HG02981 (cell line): ENCODE results near the gene MARCHF6.

Experiments
- ATAC-seq: cut with Tn5 transposase; IDR thresholded peaks from one replicate; pipeline ENCODE4 v1.9.1; 2021; ENCODE audit warnings: mild to moderate bottlenecking, moderate library complexity; ENCODE audit not compliant: unreplicated experiment

MARCHF6 gene

DNA sequence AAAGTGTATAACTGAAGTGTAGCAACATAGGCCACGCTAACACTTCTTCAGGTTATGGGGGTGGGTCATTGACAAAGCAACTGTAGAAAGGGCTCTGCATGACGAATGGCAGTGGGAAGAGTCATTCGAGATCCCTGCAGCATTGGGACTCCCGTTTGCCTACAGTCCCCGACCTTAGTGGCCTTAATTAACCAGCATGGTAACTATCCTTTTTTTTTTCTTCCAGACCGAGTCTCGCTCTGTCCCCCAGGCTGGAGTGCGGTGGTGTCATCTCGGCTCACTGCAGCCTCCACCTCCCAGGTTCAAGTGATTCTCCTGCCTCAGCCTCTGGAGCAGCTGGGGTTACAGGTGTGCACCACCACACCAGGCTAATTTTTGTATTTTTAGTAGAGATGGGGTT lies 31.6 kb upstream of the MARCHF6 start:
- ATAC-seq, result no peak

DNA sequence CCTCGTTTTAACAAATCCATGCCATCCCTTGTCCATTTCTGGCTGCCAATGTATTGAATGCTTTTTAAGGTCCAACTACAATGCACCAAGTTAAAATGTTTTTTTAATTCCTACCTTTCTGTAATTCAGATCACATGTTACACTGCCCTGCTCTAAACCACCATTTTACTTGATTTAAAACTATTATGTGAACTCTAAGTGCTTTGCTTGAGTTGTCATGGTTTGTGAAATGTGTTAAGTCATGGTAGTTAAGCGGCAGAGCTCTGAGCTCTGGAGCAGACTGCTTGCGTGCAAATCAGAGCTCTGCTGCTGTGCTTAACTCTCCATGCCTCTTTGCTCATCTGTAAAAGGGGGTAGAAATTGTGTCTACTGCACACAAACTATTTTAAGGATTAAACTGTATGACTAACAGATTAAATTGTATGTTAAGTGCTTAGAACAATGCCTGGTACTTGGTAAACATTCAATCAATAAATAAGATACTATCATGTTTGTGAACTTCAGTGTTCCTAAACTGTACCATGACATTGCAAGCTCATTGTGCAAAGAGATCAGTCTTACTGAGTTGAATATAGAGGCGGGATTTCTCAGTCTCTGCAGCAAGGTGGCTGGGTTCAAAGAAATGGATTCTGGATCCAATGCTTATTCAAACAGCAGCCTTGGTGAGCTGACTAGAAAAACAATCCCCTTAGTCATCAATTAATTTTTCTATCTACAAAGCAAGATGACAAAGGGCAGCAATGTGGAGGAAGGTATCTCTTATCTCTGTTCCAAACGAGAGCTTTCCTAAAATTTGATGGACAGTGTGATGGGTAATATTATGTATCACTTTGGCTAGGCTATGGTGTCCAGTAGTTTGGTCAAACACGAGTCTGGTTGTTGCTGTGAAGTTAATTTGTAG lies 29.7 kb upstream of the MARCHF6 start:
- no peak for ATAC-seq

DNA sequence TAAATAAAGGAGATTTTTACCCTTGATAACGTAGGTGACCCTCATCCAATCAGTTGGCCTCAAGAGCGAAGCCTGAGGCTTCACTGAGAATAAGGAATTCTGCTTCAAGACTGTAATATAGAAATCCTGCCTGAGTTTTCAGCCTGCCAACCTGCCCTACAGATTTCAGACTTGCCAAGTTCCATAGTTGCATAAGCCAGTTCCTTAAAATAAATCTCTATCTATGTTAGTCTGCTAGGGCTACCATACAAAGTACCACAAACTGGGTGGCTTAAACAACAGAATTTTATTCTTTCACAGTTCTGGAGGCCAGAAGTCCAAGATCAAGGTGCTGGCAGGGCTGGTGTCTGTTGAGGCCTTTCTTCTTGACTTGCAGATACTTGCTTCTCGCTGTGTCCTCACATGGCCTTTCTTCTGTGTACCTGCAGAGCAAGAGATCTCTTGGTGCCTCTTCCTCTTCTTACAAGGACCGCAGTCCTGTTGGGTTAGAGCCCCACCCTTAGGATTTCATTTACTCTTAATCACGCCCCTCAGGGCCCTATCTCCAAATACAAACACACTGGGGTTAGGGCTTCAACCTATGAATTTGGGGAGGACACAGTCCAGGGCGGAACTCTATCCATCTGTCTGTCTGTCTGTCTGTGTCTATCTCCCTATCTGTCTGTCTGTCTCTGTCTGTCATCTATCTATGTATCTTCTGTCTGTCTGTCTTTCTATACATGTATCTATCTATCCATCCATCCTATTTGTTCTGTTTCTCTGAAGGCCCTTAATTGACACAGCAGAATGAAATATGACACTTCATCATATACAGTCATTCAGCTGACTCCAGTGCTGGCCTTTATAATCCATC lies 28.8 kb upstream of the MARCHF6 start:
- no peak for ATAC-seq

DNA sequence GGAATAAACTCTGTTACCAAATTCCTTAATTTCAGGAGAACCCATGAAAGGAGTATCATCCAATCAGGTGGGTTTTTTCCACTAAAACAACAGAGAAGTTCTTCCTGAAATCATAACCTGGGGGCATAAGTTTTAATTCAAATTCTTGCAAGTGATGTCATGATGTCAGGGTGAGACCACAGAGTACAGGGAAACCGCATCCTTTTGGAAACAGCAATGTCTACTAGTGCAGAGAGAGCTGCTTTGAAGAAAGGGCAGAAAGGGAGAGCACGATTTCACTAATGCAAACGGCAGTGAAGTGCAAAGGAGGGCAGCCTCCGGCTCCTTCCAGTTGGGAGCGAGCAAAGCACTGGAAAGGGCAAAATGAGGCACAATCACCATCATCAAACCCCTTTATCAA lies 25.2 kb upstream of the MARCHF6 start:
- ATAC-seq, result no peak

DNA sequence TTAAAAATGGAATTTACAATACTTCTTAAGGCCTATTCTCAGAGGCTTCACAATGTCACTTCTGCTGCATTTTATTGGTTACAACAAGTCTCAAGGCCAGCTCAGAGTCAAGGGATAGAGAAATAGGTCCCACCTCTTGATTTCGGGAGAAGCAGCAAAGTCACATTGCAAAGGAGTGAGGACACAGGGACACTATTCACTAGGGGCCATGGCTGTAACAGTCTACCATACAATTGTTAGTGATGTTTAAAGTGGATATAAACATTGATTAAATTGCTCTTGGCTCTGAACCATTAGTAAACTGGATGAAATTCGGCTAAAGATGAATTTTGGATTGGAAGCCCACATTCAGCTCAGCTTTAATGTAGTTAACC lies 24.1 kb upstream of the MARCHF6 start:
- no peak for ATAC-seq

DNA sequence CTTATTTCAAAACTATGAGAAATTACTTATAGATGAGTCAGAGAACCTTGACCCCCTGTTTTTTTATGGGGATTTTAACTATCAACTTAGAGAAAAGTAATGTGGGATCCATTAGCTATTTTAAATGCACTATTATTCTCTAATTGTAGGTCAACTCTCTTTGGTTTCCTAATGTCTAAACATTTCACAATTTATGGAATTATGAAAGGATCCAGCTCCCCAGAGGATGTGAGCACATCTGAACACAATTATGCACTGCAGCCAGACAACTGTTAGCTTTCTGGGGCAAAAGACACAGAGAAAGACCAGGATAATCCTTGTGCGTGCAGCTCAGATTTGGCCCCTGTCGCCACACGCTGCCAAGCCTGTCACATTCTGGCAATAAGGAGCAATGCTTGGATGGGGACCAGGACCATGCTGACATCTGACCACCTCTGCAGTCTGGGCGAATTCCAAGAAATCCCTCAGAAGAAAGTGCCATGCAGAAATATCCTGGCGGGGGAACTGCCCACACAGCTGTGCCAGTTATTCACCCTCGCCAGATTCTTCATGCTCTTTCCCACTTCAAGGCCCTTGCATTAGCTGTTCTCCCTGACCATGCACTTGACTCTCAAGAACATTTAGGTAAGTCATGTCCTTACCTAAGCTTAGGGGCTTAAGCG lies 23.5 kb upstream of the MARCHF6 start:
- no peak for ATAC-seq

DNA sequence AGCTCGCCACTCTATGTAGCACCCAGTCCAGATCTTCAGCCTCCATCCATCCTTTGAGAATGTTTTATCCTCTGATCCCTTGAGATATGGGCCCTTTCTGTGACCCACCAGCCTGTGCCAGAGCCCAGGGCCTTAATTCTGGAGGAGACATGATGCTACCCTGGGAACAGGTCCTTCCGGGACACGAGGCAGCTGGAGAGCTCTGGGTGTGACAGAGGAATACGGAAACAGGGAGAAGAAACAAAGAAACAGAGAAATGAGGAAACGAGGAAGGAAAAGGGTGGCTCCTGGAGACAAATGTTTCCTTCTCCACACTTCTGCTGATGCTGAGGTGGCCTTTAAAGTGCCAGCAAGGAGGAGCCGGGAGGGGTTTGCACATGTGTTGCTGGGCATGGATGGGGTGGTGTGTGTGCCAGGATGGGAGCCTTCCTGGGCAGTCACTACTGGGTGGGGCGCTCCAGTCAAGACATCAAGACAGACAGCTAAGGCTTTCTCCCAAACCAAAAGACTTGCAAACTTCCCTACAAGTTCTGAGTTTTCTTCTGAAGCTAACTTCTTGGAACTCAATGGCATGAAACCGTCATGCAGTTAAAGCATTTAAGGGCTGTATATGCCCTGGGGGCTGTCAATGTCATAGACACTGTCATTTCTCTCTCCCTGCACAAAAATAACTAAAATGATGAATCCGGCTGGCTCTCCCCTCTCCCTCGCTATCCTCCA lies 22.8 kb upstream of the MARCHF6 start:
- no peak for ATAC-seq

DNA sequence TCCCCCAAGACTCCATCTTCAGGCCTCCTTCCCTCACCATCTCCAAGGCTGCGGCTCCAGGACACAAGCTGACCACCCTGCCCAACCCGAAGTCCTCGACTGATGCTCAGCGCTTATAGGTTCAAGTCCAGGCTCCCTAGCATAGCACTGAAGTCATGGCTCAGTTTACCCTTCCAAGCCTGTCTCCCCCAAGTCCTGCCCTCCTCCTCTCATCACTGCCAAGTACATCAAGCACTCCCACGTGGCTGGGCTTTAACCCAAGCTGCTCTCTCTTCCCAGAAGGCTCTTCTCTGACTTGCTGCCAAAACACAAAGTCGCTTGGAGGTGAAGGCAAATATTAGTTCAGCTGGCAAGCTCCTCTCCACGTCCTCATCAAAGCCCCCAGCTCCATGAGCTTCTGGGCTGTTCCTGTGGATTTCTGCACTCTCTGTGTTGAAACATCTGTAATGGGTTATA lies 22.1 kb upstream of the MARCHF6 start:
- no peak for ATAC-seq

DNA sequence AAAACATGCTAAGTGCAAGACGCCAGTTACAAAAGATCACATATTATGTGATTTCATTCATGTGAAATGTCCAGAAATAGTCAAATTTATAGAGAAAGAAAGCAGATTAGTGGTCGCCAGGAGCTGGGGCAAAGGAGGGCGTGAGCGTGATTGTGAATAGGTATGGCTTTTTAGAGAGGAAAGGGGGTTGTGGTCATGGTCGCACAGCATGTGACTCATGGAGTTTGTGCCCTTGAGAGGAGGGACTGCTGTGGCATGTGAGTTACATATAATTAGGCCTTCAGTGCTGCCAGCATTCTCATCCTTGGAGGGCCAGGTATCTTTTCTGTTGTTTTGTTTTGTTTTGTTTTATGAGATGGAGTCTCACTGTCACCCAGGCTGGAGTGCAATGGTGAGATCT lies 21.2 kb upstream of the MARCHF6 start:
- no peak for ATAC-seq

DNA sequence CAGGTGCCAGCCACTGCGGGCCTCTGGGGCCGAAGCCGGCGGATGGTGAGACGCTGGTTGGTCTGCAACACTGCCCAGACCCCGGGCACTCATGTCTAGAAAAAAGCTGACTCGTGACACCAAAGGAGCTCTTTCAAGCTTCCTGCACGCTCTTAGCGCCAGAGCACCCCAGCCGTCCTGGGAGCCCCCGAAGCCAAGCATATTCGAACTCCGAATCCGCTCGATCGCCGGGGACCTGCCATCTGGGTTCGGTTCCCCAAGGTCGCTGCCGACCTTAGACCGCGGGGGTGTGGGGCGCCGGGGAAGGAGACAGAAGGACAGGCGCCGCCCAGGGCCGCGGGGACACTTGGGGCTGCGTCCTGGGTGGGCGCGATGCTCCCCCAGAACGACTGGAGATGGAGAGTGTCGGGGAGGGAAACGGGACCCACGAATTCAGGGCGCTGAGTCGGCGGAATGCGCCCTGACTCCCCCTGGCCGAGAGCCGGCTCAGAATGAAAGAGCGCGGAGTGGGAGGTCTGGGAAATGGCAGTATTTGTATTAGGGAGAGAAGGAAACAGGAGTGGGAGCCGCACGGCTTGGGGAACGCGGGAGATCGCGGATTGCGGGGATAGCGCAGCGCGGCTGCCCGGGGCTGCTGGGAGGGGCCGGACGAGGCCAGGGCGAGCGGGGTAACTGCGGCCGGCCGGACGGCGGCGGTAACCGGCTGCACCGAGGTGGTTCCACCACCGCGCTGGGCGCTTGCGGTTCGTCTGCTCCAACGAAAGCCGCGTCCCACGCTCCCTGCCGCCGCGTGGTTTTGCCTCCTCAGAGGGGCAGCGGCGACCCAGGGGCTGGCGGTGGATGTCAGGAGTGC lies 20.1 kb upstream of the MARCHF6 start:
- no peak for ATAC-seq

DNA sequence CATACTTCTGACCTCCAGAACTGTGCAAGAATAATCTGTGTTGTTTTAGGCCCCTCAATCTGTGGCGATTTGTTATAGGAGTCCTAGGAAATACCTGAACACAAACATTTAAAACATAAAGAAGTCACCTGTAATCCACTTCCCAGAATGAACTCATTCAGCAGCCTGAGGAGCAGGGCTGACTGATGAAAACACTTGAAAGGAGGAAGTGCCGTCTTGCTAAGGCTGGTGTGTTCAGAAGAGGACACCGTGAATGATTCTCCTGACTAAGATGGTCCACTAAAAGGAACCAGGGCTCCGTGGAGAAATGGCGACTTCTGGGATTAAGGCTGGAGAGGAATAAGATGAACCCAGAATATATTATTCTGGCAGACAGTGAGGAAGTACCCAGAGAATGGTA lies 18.7 kb upstream of the MARCHF6 start:
- ATAC-seq, result no peak

DNA sequence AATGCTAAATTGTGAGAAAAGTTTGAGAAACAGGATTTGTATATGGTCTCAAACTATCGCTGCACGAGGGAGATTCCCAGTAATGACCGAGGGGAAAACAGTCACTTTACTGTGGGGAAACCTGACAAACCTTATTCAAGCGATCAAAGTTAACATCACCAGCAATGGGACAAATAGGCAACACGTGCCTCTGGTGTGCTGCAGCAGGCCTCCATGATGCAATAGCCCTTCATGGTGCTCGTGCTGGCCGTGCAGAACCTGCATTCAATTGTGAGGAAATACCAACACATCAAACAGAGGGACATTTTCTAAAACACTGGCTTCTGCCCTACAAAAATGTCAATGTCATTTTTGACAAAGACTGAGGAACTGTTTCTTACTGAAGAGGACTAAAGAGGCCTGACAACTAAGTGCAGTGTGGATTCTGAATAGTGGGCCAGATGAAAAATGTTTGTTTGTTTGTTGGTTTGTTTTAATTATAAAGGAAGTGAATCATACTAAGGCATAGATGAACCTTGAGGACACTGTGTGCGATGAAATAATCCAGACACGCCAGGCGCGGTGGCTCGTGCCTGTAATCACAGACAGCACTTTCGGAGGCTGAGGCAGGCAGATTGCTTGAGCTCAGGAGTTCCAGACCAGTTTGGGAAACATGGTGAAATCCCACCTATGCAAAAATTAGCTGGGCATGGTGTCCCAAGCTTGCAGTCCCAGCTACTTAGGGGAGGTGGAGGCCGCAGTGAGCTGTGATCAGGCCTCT lies 17.6 kb upstream of the MARCHF6 start:
- no peak for ATAC-seq

DNA sequence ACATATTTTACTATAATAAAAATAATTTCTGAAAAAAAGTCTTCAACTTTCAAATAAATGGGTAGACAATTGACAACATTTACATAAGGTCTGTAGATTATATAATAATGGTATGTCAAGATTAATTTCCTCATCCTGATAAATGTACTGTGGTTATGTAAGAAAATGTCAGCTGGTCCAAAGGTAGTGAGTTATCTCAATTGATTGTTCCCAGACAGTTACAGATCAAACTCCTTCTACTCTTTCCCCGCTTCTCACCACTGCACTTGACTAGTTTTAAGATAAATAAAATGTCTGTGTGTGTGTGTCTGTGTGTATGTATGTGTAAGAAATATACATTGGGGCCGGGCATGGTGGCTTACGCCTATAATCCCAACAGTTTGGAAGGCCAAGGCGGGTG lies 16.4 kb upstream of the MARCHF6 start:
- no peak for ATAC-seq

DNA sequence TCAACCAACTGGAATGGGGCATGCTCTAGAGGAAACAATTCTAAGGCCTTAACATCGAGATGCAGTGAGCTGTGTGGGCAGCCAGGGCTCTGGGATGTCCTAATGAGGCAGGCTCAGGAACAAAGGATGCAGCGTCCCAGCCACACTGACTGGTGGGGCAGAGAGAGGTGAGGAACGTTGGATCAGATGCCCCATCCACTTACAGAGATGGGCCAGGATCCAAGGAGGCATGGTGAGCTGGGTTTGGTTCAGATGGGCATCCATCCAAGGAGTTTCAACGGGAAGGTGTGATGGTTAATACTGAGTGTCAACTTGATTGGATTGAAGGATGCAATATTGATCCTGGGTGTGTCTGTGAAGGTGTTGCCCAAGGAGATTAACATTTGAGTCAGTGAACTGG lies 15.5 kb upstream of the MARCHF6 start:
- ATAC-seq, result no peak

DNA sequence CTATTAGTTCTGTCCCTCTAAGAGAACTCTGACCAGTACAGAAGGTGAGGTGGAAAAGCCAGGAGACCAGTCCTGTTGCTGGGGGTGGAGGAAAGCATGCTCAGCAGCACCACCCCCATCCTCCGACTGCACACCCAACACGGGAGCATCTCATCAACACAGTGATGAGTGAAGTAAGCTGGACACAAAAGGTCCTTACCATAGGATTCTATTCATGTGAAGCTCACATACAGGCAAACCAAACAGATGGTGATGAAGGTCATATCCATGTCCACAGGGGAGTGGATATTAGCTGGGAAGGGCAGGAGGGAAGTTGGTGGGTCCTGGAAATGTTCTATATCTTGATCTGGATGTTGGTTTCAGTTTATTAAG lies 14.8 kb upstream of the MARCHF6 start:
- no peak for ATAC-seq

DNA sequence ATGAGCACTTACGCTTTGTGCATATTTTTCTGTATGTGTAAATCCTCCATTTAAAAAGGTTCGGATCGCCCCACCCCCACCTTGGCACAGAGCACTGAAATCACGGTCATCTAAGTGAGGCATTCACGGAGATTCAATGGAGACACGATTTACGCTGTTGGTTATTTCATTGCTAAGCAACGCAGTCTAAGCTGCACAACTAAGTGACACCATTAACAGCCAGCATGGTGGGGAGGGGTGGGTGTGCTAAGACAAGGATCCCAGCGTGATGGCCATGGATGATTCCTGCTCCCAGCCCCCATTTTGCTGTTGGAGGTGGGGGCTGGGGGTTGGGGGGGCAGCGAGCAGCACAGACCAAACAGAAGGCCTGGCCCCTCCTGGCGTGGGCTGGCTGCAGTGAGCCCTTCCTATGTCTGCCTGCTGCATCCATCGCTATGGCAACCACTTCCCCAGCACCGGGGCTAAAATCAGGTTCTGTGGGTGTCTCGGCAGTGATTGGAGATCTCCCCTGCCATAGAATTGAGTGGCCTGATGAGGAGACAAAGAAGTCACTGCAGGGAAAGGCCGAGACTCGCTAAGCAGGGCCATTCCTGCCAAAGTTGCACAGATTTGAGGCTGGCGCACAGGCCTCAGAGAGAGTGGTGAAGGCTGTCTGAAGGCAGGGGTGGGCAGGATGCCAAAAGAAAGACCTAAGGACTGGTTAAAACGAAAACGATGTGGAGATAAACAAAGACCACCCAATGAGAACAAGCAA lies 14.3 kb upstream of the MARCHF6 start:
- no peak for ATAC-seq

DNA sequence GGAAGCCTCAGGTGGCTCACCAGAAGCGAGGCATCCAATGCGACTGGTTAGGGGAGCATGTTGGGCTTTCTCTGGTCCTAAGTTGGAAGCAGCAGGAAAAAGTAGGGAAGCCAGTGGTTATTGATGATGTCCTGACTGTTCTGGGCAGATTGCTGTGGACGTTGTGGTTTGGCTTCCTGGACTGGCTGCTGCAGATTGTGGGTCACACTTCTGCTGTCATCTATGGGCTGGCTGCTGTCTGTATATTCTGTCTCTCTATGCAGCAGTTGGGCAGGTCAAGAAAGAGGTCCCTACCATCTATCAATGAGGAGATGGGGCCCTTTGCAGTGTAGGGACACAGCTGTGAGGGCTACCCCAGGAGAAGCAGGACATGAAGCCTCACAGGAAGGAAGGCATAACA lies 13.5 kb upstream of the MARCHF6 start:
- no peak for ATAC-seq

DNA sequence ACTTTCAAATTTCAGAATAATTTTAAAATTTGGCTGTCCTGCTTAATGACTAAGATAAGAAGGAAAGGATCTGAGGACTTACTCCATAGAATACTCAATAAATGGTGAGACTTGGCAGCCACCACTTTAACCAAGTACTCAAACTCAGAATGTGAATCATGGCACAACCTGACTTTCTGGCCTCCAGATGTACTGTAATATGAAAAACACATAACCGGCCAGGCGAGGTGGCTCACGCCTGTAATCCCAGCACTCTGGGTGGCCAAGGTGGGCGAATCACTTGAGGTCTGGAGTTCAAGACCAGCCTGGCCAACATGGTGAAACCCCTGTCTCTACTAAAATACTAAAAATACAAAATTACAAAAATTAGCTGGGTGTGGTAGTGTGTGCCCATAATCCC lies 10.0 kb upstream of the MARCHF6 start:
- ATAC-seq, result no peak
